Activated naive CD8-positive, alpha-beta T cell treated with anti-CD3 and anti-CD28 coated beads, Interleukin-2, amount 10 ng/mL, durations not matched to agents 7 days and 5 days (primary cell): Measurements from ENCODE around the gene LHPP. TPM values are rescaled to one million over a fixed set of nuclear protein-coding genes. Genes with fewer than 3 reads are reported as not detected.

Source experiments
- ATAC-seq: fragments of 150-1000 bp; cut with Tn5 transposase; one replicate; pipeline ENCODE4 v1.10.0; 2021; ENCODE audit warnings: low read depth, moderate library complexity
- POLR2A ChIA-PET: fragments of 350-600 bp; sonication (Branson Sonifier 250); formaldehyde crosslinking; loops from one replicate; lab custom pipeline; 2021; ENCODE audit warnings: antibody characterized with exemption; lab: Charles Lee
- DNase-seq: peaks from one replicate; pipeline ENCODE4 v3.0.0; 2021
- H3K27ac Mint-ChIP-seq: one replicate; pipeline ENCODE4 v1.8.0; 2022; ENCODE audit warnings: mild to moderate bottlenecking, mixed read lengths
- H3K27me3 Mint-ChIP-seq: one replicate; pipeline ENCODE4 v1.8.0; 2022; ENCODE audit warnings: mild to moderate bottlenecking, moderate library complexity, mixed read lengths
- H3K36me3 Mint-ChIP-seq: one replicate; pipeline ENCODE4 v1.8.0; 2021; ENCODE audit warnings: mild to moderate bottlenecking, mixed read lengths
- H3K4me1 Mint-ChIP-seq: one replicate; pipeline ENCODE4 v1.8.0; 2021; ENCODE audit warnings: mixed read lengths
- H3K4me3 Mint-ChIP-seq: one replicate; pipeline ENCODE4 v1.8.0; 2022; ENCODE audit warnings: mild to moderate bottlenecking, moderate library complexity, mixed read lengths
- H3K9me3 Mint-ChIP-seq: one replicate; pipeline ENCODE4 v1.8.0; 2021; ENCODE audit warnings: mixed read lengths
- total RNA-seq, 2 experiments: library from RNA; stranded (reverse); gene quantifications; one replicate each; pipeline ENCODE4 v1.2.3, GENCODE V29; 2021

The LHPP gene
- total RNA-seq, 2 experiments from 2014 or later, result 21.4 to 24.3 TPM

DNA sequence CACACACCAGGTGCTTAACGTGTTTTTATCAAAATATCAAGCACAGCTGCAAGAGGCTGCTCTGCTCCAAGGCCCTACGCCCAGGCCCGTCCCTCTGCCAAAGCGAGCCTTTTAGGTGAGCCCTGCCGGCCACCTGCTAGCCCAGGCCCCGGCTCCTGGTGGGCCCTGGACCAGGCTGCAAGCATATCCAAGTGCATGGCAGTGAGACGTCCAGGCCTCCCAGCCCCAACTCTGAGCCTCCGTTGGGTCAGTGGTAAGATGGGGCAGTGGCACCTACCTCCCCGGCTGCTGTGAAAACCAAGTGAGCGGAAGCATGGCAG, 136.2 kb downstream of the LHPP start:
- Mint-ChIP-seq H3K27ac (no peak overlapping the region), H3K36me3 (no peaks in the 10 kb centered on the region), H3K4me1 (no peaks in the 10 kb centered on the region), H3K9me3 (no peaks in the 10 kb centered on the region), H3K4me3 (no peak overlapping the region), H3K27me3 (no peaks in the 10 kb centered on the region)
- no peak for DNase-seq
- ATAC-seq, result no peak
- POLR2A ChIA-PET, result no interaction called here

DNA sequence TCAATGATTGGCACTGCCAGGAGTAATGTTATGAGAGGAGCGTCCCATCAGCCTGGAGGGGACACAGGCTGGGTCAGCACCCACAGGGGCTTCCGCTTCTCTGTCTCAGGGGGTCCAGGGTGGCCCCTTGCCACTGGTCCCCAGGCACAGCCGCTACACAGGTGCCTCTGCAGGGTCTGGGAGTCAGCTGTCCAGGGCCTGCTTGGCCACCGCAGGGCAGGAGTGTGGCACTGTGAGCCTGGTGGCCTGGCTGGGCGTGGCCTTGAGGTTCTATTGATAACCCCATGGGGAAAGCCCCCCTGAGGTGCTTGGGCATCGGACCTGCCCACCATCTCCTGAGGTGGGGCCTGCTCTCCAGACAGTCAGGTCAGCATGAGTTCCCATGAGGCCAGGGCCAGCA, 136.6 kb downstream of the LHPP start:
- H3K27ac Mint-ChIP-seq, result no peak overlapping the region
- POLR2A ChIA-PET, result no interaction called here
- H3K36me3 Mint-ChIP-seq, result no peaks in the 10 kb centered on the region
- no peaks in the 10 kb centered on the region for H3K9me3 Mint-ChIP-seq
- ATAC-seq (no peak), DNase-seq (no peak)
- H3K4me1 Mint-ChIP-seq, result no peaks in the 10 kb centered on the region
- no peak overlapping the region for H3K4me3 Mint-ChIP-seq
- no peaks in the 10 kb centered on the region for H3K27me3 Mint-ChIP-seq

DNA sequence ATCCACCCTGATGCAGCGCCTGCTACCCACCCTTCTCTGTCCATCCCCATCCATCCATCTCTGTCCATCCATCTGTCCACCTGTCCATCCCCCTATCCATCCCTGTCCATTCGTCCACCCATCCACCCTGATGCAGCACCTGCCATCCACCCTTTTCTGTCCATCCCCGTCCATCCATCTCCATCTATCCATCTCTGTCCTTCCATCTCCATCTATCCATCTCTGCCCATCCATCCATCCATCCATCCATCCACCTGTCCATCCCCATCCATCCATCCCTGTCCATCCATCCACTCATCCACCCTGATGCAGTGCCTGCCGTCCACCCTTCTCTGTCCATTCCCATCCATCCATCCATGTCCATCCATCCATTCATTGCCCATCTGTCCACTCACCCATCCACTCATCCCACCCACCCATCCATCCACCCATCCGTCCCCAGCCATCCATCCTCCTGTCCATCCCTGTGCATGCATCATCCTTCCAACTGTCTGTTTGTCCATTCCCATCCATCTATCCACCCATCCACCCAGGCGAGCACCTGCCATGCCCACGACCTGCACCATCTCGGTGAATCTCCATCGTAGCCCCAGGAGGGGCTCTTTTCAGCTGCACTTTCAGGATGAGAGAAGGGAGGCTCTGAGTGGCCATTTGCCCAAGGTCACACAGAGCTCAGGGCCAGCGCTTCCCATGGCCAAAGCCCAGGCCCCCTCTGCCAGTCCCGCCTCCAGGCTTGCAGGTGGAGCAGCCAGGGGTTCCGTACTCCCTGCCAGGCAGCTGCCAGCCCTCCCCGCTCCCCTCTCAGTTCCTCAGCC, 137.4 kb downstream of the LHPP start:
- Mint-ChIP-seq H3K27ac (no peak overlapping the region), H3K4me1 (no peaks in the 10 kb centered on the region), H3K4me3 (no peak overlapping the region), H3K36me3 (no peaks in the 10 kb centered on the region), H3K27me3 (no peaks in the 10 kb centered on the region), H3K9me3 (no peaks in the 10 kb centered on the region)
- POLR2A ChIA-PET, result no interaction called here
- no peak for ATAC-seq
- DNase-seq, result no peak

DNA sequence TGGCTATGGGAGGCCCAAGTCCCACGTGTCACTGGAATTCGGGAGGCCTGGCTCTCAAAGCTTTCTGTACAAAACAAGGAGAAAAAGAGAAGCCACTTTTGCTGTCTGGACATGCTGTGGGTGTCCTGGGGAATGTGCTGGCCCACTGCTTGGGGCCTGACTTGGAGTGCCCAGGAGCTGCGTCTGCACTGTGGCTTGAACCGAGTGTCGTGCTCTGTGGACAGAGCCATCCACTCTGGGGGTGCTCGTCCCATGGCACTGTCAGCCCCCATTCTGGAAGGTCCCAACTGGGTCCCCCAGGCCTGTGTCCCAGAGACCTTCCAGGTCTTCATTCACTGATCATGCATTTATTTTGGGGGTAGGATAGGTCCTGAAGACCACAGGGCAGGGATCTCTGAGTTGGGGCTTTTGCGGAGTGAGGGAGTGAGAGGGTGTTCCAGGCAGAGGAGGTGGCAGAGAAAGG, 138.0 kb downstream of the LHPP start:
- H3K27ac Mint-ChIP-seq, result no peak overlapping the region
- H3K9me3 Mint-ChIP-seq, result no peaks in the 10 kb centered on the region
- no peak for ATAC-seq
- H3K27me3 Mint-ChIP-seq, result no peaks in the 10 kb centered on the region
- POLR2A ChIA-PET, result no interaction called here
- no peak overlapping the region for H3K4me3 Mint-ChIP-seq
- no peaks in the 10 kb centered on the region for H3K4me1 Mint-ChIP-seq
- no peaks in the 10 kb centered on the region for H3K36me3 Mint-ChIP-seq
- DNase-seq, result no peak

DNA sequence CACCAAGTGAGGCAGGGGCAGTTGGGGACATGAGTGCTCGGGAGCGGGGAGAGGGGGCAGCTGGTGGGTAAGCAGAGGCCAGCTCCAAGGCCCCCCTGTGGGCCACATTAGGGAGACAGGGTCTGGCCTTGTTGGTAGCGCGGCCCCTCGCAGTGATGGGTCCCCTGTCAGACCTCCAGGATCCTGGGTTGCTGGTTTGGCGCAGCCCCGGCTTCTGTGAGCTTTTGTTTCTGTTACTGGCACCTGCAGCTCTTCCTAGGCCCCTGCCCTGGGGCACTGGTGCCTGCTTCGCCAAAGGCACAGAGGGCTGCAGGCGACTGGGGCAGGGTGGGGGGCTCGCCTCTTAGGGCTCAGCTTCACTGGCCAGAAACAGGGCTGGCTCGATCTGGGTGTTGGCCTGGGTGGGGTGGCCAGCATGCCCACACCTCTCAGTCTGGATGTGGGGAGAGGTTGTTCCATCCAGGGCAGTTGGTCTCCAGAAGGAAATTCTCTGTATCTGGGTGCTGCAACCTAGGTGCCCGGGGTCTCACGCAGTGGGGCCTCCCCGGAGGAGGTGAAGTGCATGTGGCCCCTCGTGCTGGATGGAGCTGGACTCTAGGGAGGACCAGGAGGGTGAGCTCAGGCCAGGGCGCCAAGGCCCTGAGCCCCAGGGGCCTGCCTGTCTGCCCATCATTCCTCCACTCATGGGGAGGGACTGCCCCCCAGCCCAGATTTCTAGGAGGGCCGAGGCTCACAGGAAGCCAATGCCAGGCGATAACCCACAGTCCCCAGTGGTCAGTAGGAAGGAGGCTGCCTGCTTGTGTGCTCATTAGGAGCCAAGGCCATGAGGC, 138.6 kb downstream of the LHPP start:
- H3K36me3 Mint-ChIP-seq, result no peaks in the 10 kb centered on the region
- no peaks in the 10 kb centered on the region for H3K27me3 Mint-ChIP-seq
- H3K27ac Mint-ChIP-seq, result no peak overlapping the region
- POLR2A ChIA-PET, result no interaction called here
- no peak overlapping the region for H3K4me3 Mint-ChIP-seq
- no peaks in the 10 kb centered on the region for H3K4me1 Mint-ChIP-seq
- DNase-seq, result no peak
- no peak for ATAC-seq
- H3K9me3 Mint-ChIP-seq, result no peaks in the 10 kb centered on the region

DNA sequence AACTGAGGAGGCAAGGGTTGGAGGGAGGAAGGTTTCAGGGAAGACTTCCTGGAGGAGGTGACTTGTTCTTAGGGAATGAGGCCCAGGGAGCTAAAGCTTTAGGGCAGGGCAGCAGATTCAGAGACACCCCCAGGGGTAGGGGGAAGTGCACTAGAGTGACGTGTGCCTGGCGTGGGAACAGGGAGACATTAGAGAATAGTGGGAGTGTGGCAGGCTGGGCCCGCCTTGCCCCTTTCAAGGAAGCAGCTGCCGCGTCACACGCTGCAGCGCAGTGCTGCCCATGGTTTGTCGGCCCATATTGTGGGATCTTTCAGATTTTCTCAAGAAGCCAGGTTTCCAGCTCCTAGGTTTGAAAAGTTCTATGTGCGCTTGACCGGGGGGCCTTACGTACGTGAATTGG, 139.4 kb downstream of the LHPP start:
- POLR2A ChIA-PET, result no interaction called here
- ATAC-seq, result no peak

DNA sequence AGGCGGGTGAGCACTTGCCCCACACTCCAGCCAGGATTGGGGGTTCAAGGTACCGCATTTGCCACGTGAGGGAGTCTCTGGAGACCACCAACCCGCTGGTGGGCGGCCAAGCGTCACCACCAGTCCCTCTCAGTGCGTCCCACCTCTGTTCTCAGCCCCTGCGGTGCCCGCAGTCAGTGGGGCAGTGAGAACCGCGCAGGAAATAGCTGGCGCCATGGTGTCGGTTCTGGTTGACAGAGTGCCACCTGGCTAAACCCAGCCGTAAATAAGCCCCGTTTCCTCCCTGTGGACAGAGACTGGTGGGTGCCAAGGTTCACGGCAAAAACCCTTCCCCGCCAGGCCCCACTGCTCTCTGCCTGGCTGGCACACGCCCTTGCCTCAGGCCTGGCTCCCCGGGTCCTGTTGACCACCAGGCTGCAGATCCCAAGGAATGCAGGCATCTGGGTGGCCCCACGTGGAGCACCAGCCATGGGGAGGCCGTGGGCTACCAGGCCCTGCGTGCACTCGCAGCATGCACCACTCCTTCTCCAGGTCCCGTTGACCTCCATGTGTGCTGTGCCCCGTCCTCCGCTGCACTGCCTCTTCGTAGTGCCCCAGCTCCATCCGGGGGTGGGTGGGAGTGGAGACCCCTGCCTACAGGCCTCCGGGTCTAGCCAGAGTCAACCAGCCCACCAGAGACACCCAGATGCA, 140.0 kb downstream of the LHPP start:
- no peaks in the 10 kb centered on the region for H3K36me3 Mint-ChIP-seq
- no peak overlapping the region for H3K27ac Mint-ChIP-seq
- no peaks in the 10 kb centered on the region for H3K4me1 Mint-ChIP-seq
- no peak for DNase-seq
- H3K27me3 Mint-ChIP-seq, result no peaks in the 10 kb centered on the region
- no peak for ATAC-seq
- no peaks in the 10 kb centered on the region for H3K9me3 Mint-ChIP-seq
- POLR2A ChIA-PET, result no interaction called here
- no peak overlapping the region for H3K4me3 Mint-ChIP-seq

More for the DNA sequence above, 139.4 kb downstream of the LHPP start:
- no peak for DNase-seq
- Mint-ChIP-seq H3K27me3 (no peaks in the 10 kb centered on the region), H3K9me3 (no peaks in the 10 kb centered on the region), H3K27ac (no peak overlapping the region), H3K36me3 (no peaks in the 10 kb centered on the region), H3K4me1 (no peaks in the 10 kb centered on the region), H3K4me3 (no peak overlapping the region)

DNA sequence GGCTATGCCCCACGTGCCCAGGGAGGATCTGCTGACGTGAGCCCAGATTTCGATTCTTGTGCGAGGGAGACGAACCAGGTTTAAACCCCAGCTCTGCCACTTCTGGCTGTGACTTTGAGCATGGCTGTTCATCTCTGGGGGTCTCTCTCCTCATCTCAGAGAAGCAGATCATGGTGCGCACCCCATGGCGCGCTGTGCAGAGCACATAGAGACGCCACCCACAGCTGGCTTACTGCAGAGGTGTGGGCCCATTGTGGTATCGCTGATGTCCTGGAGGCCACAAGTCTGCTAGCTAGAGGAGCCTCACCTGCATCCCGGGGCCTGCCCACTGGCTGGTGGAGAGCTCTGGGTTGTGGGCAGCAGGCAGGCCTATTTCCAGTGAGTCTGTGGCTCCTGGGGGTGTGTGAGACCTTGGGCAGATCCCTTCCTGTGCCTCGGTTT, 140.5 kb downstream of the LHPP start:
- no peaks in the 10 kb centered on the region for H3K9me3 Mint-ChIP-seq

DNA sequence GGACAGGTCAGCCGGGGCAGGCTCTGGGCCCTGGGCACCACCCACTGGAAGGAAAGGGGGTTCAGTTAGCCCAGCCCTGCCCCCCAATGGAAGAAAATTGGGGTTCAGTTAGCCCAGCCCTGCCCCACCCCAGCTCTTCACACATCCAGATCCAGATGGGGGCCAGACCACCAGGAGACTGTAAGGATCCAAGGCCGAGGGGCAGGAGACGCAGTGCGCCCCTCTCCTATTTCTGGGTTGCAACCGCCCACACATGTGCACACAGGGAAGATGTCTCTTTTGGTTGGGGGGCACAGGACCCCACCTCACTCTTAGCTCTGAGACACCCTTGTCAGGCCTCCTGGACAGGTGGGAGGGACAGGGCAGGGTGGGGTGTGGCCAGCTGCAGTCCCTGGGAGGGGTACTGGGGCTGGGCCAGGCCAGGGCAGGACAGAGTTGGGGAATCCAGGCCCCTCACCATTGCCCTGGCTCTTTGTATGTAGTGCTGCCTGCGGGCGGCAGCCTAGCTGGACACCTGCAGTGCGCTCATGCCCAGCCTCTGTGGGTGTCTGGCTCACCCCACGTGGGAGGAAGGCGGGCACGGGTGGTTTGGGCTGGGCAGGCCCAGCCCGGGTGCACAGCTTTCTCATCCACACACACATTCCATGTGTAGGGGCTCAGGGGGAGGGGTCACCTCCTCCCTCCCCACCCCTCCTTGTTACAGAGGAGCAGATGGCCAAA, 141.2 kb downstream of the LHPP start:
- no peak overlapping the region for H3K27ac Mint-ChIP-seq
- ATAC-seq (no peak), DNase-seq (no peak)
- no peak overlapping the region for H3K4me3 Mint-ChIP-seq
- H3K9me3 Mint-ChIP-seq, result no peaks in the 10 kb centered on the region
- no peaks in the 10 kb centered on the region for H3K36me3 Mint-ChIP-seq
- POLR2A ChIA-PET, result no interaction called here
- no peaks in the 10 kb centered on the region for H3K4me1 Mint-ChIP-seq
- H3K27me3 Mint-ChIP-seq, result no peaks in the 10 kb centered on the region

More for the DNA sequence above, 140.5 kb downstream of the LHPP start:
- H3K4me3 Mint-ChIP-seq, result no peak overlapping the region
- H3K4me1 Mint-ChIP-seq, result no peaks in the 10 kb centered on the region
- H3K36me3 Mint-ChIP-seq, result no peaks in the 10 kb centered on the region
- ATAC-seq (no peak), DNase-seq (no peak)
- POLR2A ChIA-PET, result no interaction called here
- no peak overlapping the region for H3K27ac Mint-ChIP-seq
- H3K27me3 Mint-ChIP-seq, result no peaks in the 10 kb centered on the region

DNA sequence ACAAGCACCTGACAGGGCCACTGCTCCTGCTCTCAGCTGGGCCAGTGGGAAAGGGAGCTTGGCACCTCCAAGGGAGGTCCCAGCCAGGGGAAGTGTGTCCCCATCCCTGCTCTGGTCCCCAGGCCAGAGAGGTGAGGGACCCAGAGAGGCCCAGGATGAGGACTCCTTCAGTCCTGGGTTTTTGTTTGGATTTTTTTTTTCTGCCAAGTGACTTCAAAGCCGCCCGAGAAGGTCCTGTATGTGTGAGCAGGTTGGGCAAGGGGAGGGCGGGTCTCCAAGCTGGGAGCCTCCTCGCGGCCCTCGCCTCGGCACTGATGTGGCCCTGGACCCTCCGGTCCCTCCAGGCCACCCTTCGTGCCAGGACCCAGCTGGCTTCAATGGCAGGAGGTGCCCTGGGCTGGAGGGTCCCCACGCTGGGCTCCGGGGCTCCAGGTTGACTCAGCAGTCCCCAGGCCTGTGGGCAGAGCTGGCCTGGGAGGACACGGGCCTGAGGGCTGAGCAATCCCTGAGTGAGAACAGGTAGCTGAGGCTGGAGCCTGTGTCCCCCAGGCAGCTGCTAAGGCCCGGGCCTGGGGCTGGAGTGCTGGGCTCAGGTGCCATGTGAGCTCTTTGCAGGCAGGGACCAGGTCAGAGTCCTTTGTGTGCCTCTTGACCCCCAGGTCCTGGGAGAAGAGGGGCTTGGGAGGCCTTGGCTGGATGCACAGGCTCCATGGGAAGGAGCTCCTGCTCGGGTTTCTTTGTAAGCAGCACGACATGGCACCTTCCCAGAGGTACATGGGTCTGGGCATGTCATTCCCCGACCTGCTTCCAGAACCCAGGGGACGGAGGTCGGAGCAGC, 142.0 kb downstream of the LHPP start:
- Mint-ChIP-seq H3K27ac (no peak overlapping the region), H3K27me3 (no peaks in the 10 kb centered on the region), H3K9me3 (no peaks in the 10 kb centered on the region), H3K36me3 (no peaks in the 10 kb centered on the region), H3K4me3 (no peak overlapping the region), H3K4me1 (no peaks in the 10 kb centered on the region)
- ATAC-seq (no peak), DNase-seq (no peak)
- POLR2A ChIA-PET, result no interaction called here

DNA sequence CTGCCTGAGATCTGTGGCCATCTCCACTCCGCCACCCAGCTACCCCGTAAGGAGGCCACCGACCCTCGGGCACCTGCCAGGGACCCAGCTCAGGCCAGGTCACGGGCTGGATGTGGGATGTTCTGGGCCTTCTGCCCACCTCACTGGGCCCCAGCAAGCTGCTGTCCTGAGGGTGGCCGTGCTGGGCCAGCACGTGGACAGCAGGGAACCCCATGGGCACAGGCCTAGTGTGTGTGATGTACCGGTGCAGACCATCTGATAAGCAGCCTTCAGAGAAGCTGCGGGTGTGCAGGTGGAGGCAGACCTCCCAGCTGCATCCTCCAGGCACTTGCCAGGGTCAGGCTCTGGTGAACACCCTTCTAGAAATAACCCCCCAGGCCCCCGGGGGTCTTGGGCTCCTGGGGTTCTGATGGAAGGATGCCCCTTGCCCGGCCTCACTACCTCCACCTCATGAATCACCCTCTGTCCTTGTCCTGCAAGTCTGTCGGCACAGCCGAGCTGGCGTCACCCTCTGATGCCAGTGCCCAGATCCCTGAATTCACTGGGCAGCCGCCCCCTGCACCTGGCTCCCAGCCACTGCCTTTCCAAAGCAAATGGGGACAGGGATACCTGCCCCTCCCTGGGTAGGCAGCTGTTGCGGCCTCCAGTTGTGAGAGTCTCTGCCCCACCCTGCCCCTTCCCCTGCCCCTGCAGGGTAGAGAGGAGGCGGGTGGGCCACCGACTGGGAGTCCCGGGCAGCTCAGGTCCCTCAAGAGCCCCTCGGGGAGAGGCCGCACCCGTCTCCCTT, 142.8 kb downstream of the LHPP start:
- Mint-ChIP-seq H3K36me3 (no peaks in the 10 kb centered on the region), H3K4me1 (no peaks in the 10 kb centered on the region), H3K27me3 (no peaks in the 10 kb centered on the region), H3K27ac (no peak overlapping the region), H3K4me3 (no peak overlapping the region), H3K9me3 (no peaks in the 10 kb centered on the region)
- POLR2A ChIA-PET, result no interaction called here
- ATAC-seq, result no peak
- DNase-seq, result no peak

DNA sequence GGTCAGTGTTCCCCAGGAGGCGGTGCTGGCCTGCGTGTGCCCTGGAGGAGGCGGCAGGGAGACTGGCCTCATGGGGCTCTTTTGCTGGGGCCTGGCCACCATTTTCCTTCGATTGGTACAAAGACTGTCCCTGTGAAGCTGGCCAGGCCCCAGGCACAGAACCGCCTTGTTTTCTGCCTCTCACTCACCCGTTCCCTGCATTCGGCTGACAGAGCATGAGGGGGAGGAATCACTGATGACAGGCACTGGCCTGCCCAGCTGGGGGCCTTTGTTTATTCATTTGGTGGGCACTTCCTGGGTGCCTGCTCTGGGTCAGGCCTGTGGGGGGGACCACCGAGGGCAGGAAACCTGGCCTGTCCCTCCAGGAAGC, 143.4 kb downstream of the LHPP start:
- POLR2A ChIA-PET, result no interaction called here
- H3K27ac Mint-ChIP-seq, result no peak overlapping the region
- no peak overlapping the region for H3K4me3 Mint-ChIP-seq
- H3K9me3 Mint-ChIP-seq, result no peaks in the 10 kb centered on the region
- H3K27me3 Mint-ChIP-seq, result no peaks in the 10 kb centered on the region
- DNase-seq (no peak), ATAC-seq (no peak)
- no peaks in the 10 kb centered on the region for H3K36me3 Mint-ChIP-seq
- H3K4me1 Mint-ChIP-seq, result no peaks in the 10 kb centered on the region
